CD4-positive, alpha-beta T cell treated with Interleukin-12 subunit alpha and Interleukin-12 subunit beta, for 1 hour (primary cell): ENCODE results near the gene SLC35G2.
"Not testable (repeated sequence)": the region's sequence is repeated elsewhere in the genome, so short reads cannot be mapped to it uniquely, and the experiment has no call there.

Experiments
- DNase-seq: peaks from one replicate; pipeline ENCODE4 v3.0.0-alpha.2; 2020

The SLC35G2 gene

DNA sequence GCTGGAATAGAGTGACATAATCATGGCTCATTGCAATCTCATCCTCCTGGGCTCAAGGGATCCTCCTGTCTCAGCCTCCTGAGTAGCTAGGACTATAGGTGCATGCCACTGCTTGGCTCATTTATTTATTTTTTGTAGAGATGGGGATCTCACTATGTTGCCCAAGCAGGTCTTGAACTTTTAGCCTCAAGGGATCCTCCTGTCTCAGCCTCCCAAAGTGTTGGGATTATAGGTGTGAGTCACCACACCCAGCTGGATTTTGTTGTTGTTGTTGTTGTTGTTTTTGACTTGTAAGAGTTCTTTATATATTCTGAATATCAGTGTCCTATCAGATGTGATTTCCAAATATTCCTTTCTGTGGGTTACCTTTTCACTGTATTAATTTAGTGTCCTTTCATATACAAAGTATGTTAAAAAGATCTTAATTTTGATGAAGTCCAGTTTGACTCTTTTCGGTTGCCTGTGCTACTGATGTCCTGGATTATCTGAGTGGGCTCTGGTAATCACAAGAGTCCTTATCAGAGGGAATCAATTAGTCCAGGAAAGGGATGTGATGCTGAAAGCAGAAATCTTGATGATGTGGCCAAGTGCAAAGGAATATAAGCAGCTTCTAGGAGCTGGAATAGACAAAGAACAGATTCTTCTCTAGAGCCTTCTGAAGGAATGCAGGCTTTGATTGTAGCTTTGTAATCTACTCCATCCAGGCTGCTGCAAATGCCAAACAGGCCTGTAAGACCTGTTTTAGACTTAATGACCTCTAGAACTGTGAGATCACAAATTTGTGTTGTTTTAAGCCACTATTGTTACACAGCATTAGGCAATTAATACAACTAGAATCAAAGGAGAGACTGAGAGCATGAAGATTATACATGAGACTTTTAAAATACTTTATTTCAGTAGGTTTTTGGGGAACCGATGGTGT lies 73.3 kb downstream of the SLC35G2 start:
- no peak for DNase-seq

GRCh38 chr3:136893848-136894443 lies 75.0 kb downstream of the SLC35G2 start:
- DNase-seq, result no peak

- not testable (repeated sequence) for DNase-seq
These were observed 78.2 kb downstream of the SLC35G2 start for GRCh38 chr3:136897171-136897570.

- no peak for DNase-seq
These were observed 79.6 kb downstream of the SLC35G2 start for GRCh38 chr3:136898549-136898948.

DNA sequence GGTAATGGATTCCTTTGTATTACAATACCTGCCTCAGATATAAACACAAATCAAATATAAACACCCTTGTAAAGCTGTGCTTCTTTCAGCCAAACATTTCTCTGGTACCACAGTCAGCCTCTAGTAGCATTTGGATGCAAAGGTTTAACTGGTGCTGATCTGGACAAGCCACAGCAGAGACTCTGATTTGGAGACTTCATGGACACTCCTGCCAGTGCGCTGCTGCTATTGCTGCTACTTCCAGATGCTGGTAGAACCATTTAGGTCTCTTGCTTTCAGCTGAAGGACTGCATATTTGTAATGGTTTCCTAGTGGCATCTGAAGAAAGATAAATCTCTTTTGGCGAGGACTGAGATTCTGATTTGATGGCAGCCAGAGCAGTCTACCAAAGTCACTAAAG lies 80.0 kb downstream of the SLC35G2 start:
- DNase-seq, result no peak

DNA sequence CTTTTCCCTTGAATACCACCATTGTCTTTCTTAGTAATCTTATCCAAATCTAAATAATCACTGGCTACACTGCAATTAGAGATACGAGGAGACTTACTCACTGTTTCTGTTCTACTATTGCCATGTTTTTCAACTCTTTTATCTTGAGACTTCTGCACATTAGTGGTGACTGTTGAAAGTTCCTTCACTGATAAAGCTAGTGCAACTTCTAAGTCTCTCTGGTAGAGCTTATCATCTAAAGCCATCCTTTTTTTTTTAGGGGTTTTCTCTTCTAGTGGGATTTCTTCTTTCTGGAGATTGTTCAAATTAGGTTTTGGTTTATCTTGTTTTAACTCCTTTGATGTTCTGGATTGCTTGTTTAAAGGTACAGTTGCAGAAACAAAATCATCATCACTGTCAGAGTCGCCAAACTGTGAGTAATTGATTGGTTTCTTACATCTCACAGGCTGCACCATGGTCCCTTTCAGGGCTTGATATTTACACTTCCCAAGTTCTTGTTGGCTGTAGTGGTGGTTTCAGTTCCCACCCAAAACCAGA lies 80.8 kb downstream of the SLC35G2 start:
- DNase-seq, result no peak

- DNase-seq, result not testable (repeated sequence)
These were observed 81.8 kb downstream of the SLC35G2 start for GRCh38 chr3:136900694-136901093.

GRCh38 chr3:136901391-136901790 lies 82.5 kb downstream of the SLC35G2 start:
- no peak for DNase-seq

- not testable (repeated sequence) for DNase-seq
These were observed 83.6 kb downstream of the SLC35G2 start for GRCh38 chr3:136902530-136902929.

- DNase-seq, result no peak
These were observed 85.0 kb downstream of the SLC35G2 start for GRCh38 chr3:136903899-136904298.

DNA sequence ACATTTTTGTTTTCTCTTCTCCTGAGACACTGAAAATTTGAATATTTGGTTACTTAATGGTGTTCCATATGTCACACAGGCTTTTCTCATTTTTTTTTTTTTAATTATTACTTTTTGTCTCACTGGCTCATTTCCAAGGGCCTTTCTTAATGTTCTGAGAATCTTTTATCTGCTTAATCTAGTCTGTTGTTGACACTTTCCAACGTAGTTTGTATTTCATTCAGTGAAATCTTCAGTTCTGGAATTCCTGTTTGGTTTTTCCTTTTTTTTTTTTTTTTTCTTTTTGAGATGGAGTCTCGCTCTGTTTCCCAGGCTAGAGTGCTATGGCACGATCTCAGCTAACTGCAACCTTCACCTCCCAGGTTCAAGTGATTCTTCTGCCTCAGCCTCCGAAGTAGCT lies 85.8 kb downstream of the SLC35G2 start:
- DNase-seq, result no peak
